Vagina (tissue), 2 donors: ENCODE data around the gene TMEM259. TPM values are rescaled to one million over a fixed set of nuclear protein-coding genes. Genes with fewer than 3 reads are reported as not detected.
A peak's percentile ranks its signal among the peaks of the same experiment; 100 is the strongest.

Experiments
- DNase-seq, 2 donors: peaks; one replicate each; pipeline ENCODE4 v3.0.0-alpha.2; 2017; ENCODE audit errors: extremely low spot score in 2 of 2
- H3K27ac ChIP-seq: fragments of 200-600 bp; sonication (generic); one replicate; pipeline ENCODE4 v1.5.1; 2019
- H3K27me3 ChIP-seq: fragments of 200-600 bp; sonication (generic); one replicate; pipeline ENCODE4 v1.5.1; 2019
- H3K36me3 ChIP-seq, 2 donors: fragments of 200-600 bp; sonication (generic); one replicate each; pipeline ENCODE4 v1.5.1; 2017 to 2019
- H3K4me1 ChIP-seq: fragments of 200-600 bp; sonication (generic); one replicate; pipeline ENCODE4 v1.5.1; 2019
- H3K4me3 ChIP-seq, 2 donors: fragments of 200-600 bp; sonication (generic); 1 replicate in 1 of 2; 2 replicates in 1 of 2; pipeline ENCODE4 v1.5.1; 2016 to 2019
- H3K9me3 ChIP-seq: fragments of 200-600 bp; sonication (generic); one replicate; pipeline ENCODE4 v1.5.1; 2019
- CTCF ChIP-seq, 3 experiments: fragments of 450-650 bp in 2 of 3; fragments of 200-600 bp in 1 of 3; sonication (generic) in 1 of 3; IDR thresholded peaks; one replicate each; pipeline ENCODE4 v1.5.1; 2017 to 2019; ENCODE audit warnings: antibody characterized with exemption in 3 of 3, mild to moderate bottlenecking in 2 of 3, moderate library complexity in 2 of 3
- POLR2A ChIP-seq, 2 donors: fragments of 450-650 bp; IDR thresholded peaks; one replicate each; pipeline ENCODE4 v1.6.1; 2017; ENCODE audit warnings: antibody characterized with exemption in 2 of 2, mild to moderate bottlenecking in 2 of 2, moderate library complexity in 2 of 2
- POLR2AphosphoS5 ChIP-seq, 2 donors: sonication (generic); formaldehyde crosslinking; IDR thresholded peaks; one replicate each; pipeline ENCODE4 v1.9.0; 2017; ENCODE audit warnings: antibody characterized with exemption in 2 of 2, mild to moderate bottlenecking in 2 of 2, low read depth in 1 of 2; ENCODE audit not compliant: insufficient read depth in 1 of 2
- intact Hi-C: fragments of 100-400 bp; cut with DNase I; formaldehyde crosslinking; loops from one replicate; pipeline ENCODE4 v1.15.1; 2023
- total RNA-seq: library from RNA; depleted of rRNA; stranded (reverse); fragments of >200 nt; gene quantifications from one replicate; pipeline ENCODE4 v1.2.3, GENCODE V29; 2016

Gene TMEM259
- total RNA-seq, 1 donor from 2014 or later = 130 TPM

- intact Hi-C loops = no loop called here
- H3K27ac ChIP-seq = peak overlapping the region; percentile 77
These were observed 10.1 kb downstream of the TMEM259 start for GRCh38 chr19:1010586-1011510.

GRCh38 chr19:1009981-1010538, 10.9 kb downstream of the TMEM259 start:
- no peaks in the 10 kb centered on the region for H3K27me3 ChIP-seq
- peak overlapping the region; percentile 77 for H3K27ac ChIP-seq
- H3K4me1 ChIP-seq = peaks cover 22% of the 10 kb centered on the region
- H3K9me3 ChIP-seq = no peaks in the 10 kb centered on the region
- H3K36me3 ChIP-seq = peaks cover 0 to 31% of the 10 kb centered on the region in 2 donors
- H3K4me3 ChIP-seq = peak overlapping the region; percentile 24 to 43
- intact Hi-C loops = no loop called here
- TF ChIP-seq POLR2AphosphoS5 (IDR thresholded peaks at IDR 0.05; ENCODE audit: insufficient read depth in 1 of 2, low read depth in 1 of 2) (no peak), CTCF (IDR thresholded peaks at IDR 0.05) (no peak), POLR2A (IDR thresholded peaks at IDR 0.05) (no peak)
- no peak for DNase-seq

More at GRCh38 chr19:1010586-1011510, 10.1 kb downstream of the TMEM259 start:
- H3K9me3 ChIP-seq = no peaks in the 10 kb centered on the region
- H3K4me3 ChIP-seq = no peak overlapping the region
- peaks cover 30% of the 10 kb centered on the region for H3K4me1 ChIP-seq
- TF ChIP-seq POLR2AphosphoS5 (IDR thresholded peaks at IDR 0.05; ENCODE audit: insufficient read depth in 1 of 2, low read depth in 1 of 2) (no peak), POLR2A (IDR thresholded peaks at IDR 0.05) (no peak), CTCF (IDR thresholded peaks at IDR 0.05) (no peak)
- H3K27me3 ChIP-seq = no peaks in the 10 kb centered on the region
- H3K36me3 ChIP-seq = peaks cover 0 to 31% of the 10 kb centered on the region in 2 donors
- DNase-seq = no peak

GRCh38 chr19:1009041-1009980, 11.6 kb downstream of the TMEM259 start:
- DNase-seq = no peak
- peak overlapping the region; percentile 77 for H3K27ac ChIP-seq
- no peaks in the 10 kb centered on the region for H3K9me3 ChIP-seq
- H3K36me3 ChIP-seq = peaks cover 0 to 31% of the 10 kb centered on the region in 2 donors
- peak overlapping the region; percentile 24 to 43 for H3K4me3 ChIP-seq
- H3K4me1 ChIP-seq = peaks cover 15% of the 10 kb centered on the region
- intact Hi-C loops = no loop called here
- H3K27me3 ChIP-seq = no peaks in the 10 kb centered on the region
- TF ChIP-seq POLR2A (IDR thresholded peaks at IDR 0.05) (no peak), CTCF (IDR thresholded peaks at IDR 0.05) (no peak), POLR2AphosphoS5 (IDR thresholded peaks at IDR 0.05; ENCODE audit: insufficient read depth in 1 of 2, low read depth in 1 of 2) (peak in 1 of 2 donors; percentile 69)

DNA sequence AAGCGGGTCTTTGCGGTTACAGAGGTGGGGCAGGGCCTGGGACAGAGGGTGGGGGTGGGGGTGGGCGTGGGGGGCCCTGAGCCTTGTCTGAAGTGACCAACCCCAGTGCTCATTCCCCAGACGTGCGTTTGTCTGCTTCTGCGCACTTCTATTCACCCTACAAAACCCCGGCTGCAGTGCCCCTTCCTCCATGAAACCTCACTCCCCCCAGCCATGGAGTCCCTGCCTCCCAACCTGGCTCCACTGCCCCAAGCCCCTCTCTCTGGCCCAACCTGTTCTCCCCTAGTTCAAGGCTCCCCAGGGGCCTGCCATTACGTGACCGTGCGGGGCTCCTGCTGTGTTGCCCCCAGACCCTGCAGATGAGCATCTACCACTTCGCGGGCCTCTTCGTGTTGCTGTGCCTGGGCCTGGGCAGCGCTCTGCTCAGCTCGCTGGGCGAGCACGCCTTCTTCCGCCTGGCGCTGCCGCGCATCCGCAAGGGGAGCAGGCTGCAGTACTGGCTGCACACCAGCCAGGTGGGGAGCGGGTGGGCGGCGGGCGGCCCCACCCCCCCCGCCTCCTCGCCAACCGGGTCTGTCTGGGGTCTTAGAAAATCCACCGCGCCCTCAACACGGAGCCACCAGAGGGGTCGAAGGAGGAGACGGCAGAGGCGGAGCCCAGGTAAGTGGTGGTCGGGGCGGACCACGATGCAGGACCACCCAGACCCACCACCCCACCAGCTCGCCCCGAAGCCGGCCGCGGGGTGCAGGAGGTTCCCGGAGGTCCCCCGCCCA, 12.5 kb downstream of the TMEM259 start:
- H3K27ac ChIP-seq = peak overlapping the region; percentile 77
- H3K36me3 ChIP-seq = peaks cover 0 to 31% of the 10 kb centered on the region in 2 donors
- H3K4me3 ChIP-seq = peak overlapping the region; percentile 24 to 43
- H3K9me3 ChIP-seq = no peaks in the 10 kb centered on the region
- intact Hi-C loops = no loop called here
- DNase-seq = no peak
- TF ChIP-seq POLR2A (IDR thresholded peaks at IDR 0.05) (no peak), CTCF (IDR thresholded peaks at IDR 0.05) (no peak), POLR2AphosphoS5 (IDR thresholded peaks at IDR 0.05; ENCODE audit: insufficient read depth in 1 of 2, low read depth in 1 of 2) (no peak)
- H3K4me1 ChIP-seq = peaks cover 14% of the 10 kb centered on the region
- H3K27me3 ChIP-seq = no peaks in the 10 kb centered on the region
